Thyroid gland (tissue), 4 donors: ENCODE data around the gene ULK3. TPM values are rescaled to one million over a fixed set of nuclear protein-coding genes. Genes with fewer than 3 reads are reported as not detected.

Experiments
- DNase-seq, 2 donors: peaks; one replicate each; pipeline ENCODE4 v3.0.0-alpha.2; 2019
- H3K27ac ChIP-seq, 3 donors: fragments of 200-600 bp; sonication (generic); 1 replicate in 2 of 3; 2 replicates in 1 of 3; pipeline ENCODE4 v1.5.1; 2016 to 2019; ENCODE audit warnings: mild to moderate bottlenecking in 1 of 3, moderate library complexity in 1 of 3
- H3K27me3 ChIP-seq: fragments of 200-600 bp; sonication (generic); one replicate; pipeline ENCODE4 v1.5.1; 2019
- H3K36me3 ChIP-seq, 2 donors: fragments of 200-600 bp; sonication (generic); one replicate each; pipeline ENCODE4 v1.5.1; 2016 to 2019
- H3K4me1 ChIP-seq, 2 donors: fragments of 200-600 bp; sonication (generic); one replicate each; pipeline ENCODE4 v1.5.1; 2017 to 2019
- H3K4me3 ChIP-seq, 3 donors: fragments of 200-600 bp; sonication (generic); replicated peaks in 1 of 3; 1 replicate in 2 of 3; 2 replicates in 1 of 3; pipeline ENCODE4 v1.5.1; 2016; ENCODE audit warnings: mild to moderate bottlenecking in 1 of 3
- H3K9me3 ChIP-seq: fragments of 200-600 bp; sonication (generic); one replicate; pipeline ENCODE4 v1.5.1; 2017
- CTCF ChIP-seq, 6 experiments: fragments of 200-600 bp in 3 of 6; fragments of 450-650 bp in 3 of 6; sonication (generic) in 3 of 6; IDR thresholded peaks; one replicate each; pipeline ENCODE4 v1.5.1; 2016 to 2019; ENCODE audit warnings: antibody characterized with exemption in 6 of 6, mild to moderate bottlenecking in 2 of 6, inconsistent platforms in 1 of 6, moderate library complexity in 1 of 6
- POLR2A ChIP-seq, 2 donors: fragments of 450-650 bp; IDR thresholded peaks; one replicate each; pipeline ENCODE4 v1.6.1; 2017; ENCODE audit warnings: antibody characterized with exemption in 2 of 2, mild to moderate bottlenecking in 2 of 2, moderate library complexity in 1 of 2
- WGBS, 2 donors: methylation state at CpG; one replicate each; pipeline ENCODE4 v1.1.5; 2017; 5-methylcytosine and 5-hydroxymethylcytosine counted together
- intact Hi-C: fragments of 100-400 bp; cut with DNase I; formaldehyde crosslinking; loops from one replicate; pipeline ENCODE4 v1.15.1; 2023
- total RNA-seq, 4 donors: library from RNA; depleted of rRNA; stranded (reverse); fragments of >200 nt; gene quantifications; one replicate each; pipeline ENCODE4 v1.2.3, GENCODE V29; 2016

The ULK3 gene
- total RNA-seq, 4 donors from 2014 or later = 40.9 to 91.1 (median 74.7) TPM

- intact Hi-C loops = no loop called here
- Histone ChIP-seq H3K4me1 (peaks cover 0 to 13% of the 10 kb centered on the region in 2 donors), H3K27ac (no peak overlapping the region), H3K36me3 (no peaks in the 10 kb centered on the region), H3K27me3 (no peaks in the 10 kb centered on the region), H3K4me3 (no peak overlapping the region), H3K9me3 (no peaks in the 10 kb centered on the region)
- TF ChIP-seq POLR2A (IDR thresholded peaks at IDR 0.05) (no peak), CTCF (IDR thresholded peaks at IDR 0.05) (no peak)
- DNase-seq = no peak
- WGBS, 2 donors = 83 to 87% methylated on average over 6 of the region's 6 CpGs
Measured at GRCh38 chr15:74823324-74823723, 19.6 kb downstream of the ULK3 start.

- no peaks in the 10 kb centered on the region for H3K9me3 ChIP-seq
- intact Hi-C loops = no loop called here
Measured at GRCh38 chr15:74822233-74822632, 20.7 kb downstream of the ULK3 start.

GRCh38 chr15:74821790-74822158 lies 21.2 kb downstream of the ULK3 start:
- TF ChIP-seq POLR2A (IDR thresholded peaks at IDR 0.05) = no peak
- no peak for TF ChIP-seq CTCF (IDR thresholded peaks at IDR 0.05)
- WGBS, 2 donors = 88 to 90% methylated on average over 6 to 7 of the region's 7 CpGs
- no peak for DNase-seq
- peaks cover 0 to 10% of the 10 kb centered on the region in 2 donors for H3K4me1 ChIP-seq
- H3K4me3 ChIP-seq = no peak overlapping the region
- H3K9me3 ChIP-seq = no peaks in the 10 kb centered on the region
- H3K36me3 ChIP-seq = no peaks in the 10 kb centered on the region
- intact Hi-C loops = no loop called here
- no peak overlapping the region for H3K27ac ChIP-seq
- H3K27me3 ChIP-seq = no peaks in the 10 kb centered on the region

More at GRCh38 chr15:74822233-74822632, 20.7 kb downstream of the ULK3 start:
- 89 to 90% methylated on average over 4 of the region's 4 CpGs for WGBS, 2 donors
- H3K27ac ChIP-seq = no peak overlapping the region
- TF ChIP-seq POLR2A (IDR thresholded peaks at IDR 0.05) (no peak), CTCF (IDR thresholded peaks at IDR 0.05) (no peak)
- peaks cover 0 to 13% of the 10 kb centered on the region in 2 donors for H3K4me1 ChIP-seq
- H3K27me3 ChIP-seq = no peaks in the 10 kb centered on the region
- no peaks in the 10 kb centered on the region for H3K36me3 ChIP-seq
- no peak overlapping the region for H3K4me3 ChIP-seq
- DNase-seq = no peak

GRCh38 chr15:74821091-74821789 lies 21.7 kb downstream of the ULK3 start:
- H3K36me3 ChIP-seq = no peaks in the 10 kb centered on the region
- no peaks in the 10 kb centered on the region for H3K27me3 ChIP-seq
- no peak overlapping the region for H3K4me3 ChIP-seq
- peaks cover 0 to 5% of the 10 kb centered on the region in 2 donors for H3K4me1 ChIP-seq
- H3K27ac ChIP-seq = no peak overlapping the region
- no peak for TF ChIP-seq CTCF (IDR thresholded peaks at IDR 0.05)
- TF ChIP-seq POLR2A (IDR thresholded peaks at IDR 0.05) = no peak
- no peak for DNase-seq
- intact Hi-C loops = no loop called here
- WGBS, 2 donors = 57 to 67% methylated on average over 9 of the region's 11 CpGs
- H3K9me3 ChIP-seq = no peaks in the 10 kb centered on the region

GRCh38 chr15:74820056-74820455 lies 22.9 kb downstream of the ULK3 start:
- Histone ChIP-seq H3K4me3 (no peak overlapping the region), H3K27me3 (no peaks in the 10 kb centered on the region), H3K4me1 (no peaks in the 10 kb centered on the region), H3K27ac (no peak overlapping the region), H3K36me3 (no peaks in the 10 kb centered on the region), H3K9me3 (no peaks in the 10 kb centered on the region)
- TF ChIP-seq CTCF (IDR thresholded peaks at IDR 0.05) (no peak), POLR2A (IDR thresholded peaks at IDR 0.05) (no peak)
- 67 to 86% methylated on average over 1 to 5 of the region's 5 CpGs for WGBS, 2 donors
- intact Hi-C loops = no loop called here
- DNase-seq = no peak
